GM23338 (cell line): ENCODE data around the gene XYLT1. TPM values are rescaled to one million over a fixed set of nuclear protein-coding genes. Genes with fewer than 3 reads are reported as not detected.

Experiments used
- ATAC-seq: fragments of 200-7000 bp; cut with Tn5 transposase; 3 replicates; pipeline ENCODE4 v1.9.1; 2020
- DNase-seq: peaks from one replicate; pipeline ENCODE4 v3.0.0-alpha.2; 2015; ENCODE audit warnings: low spot score
- H2AFZ ChIP-seq: fragments of 200-600 bp; sonication (generic); 2 replicates; pipeline ENCODE4 v1.8.0; 2016; ENCODE audit warnings: antibody characterized with exemption, mild to moderate bottlenecking, moderate library complexity
- H3F3A ChIP-seq: fragments of 200-600 bp; sonication (generic); replicated peaks from 2 replicates; pipeline ENCODE4 v1.8.0; 2017; ENCODE audit warnings: antibody characterized with exemption, mixed run types, low read depth
- H3K27ac ChIP-seq: fragments of 200-600 bp; sonication (generic); 2 replicates; pipeline ENCODE4 v1.6.1; 2016; ENCODE audit warnings: low read depth
- H3K27me3 ChIP-seq: fragments of 200-600 bp; sonication (generic); 2 replicates; pipeline ENCODE4 v1.8.0; 2016; ENCODE audit warnings: mild to moderate bottlenecking, mixed run types, moderate library complexity; ENCODE audit not compliant: insufficient read depth
- H3K36me3 ChIP-seq: fragments of 200-600 bp; sonication (generic); 2 replicates; pipeline ENCODE4 v1.8.0; 2016; ENCODE audit warnings: mild to moderate bottlenecking; ENCODE audit not compliant: insufficient read depth
- H3K4me1 ChIP-seq: fragments of 200-600 bp; sonication (generic); 2 replicates; pipeline ENCODE4 v1.8.0; 2016; ENCODE audit warnings: mild to moderate bottlenecking, moderate library complexity; ENCODE audit not compliant: insufficient read depth
- H3K4me2 ChIP-seq: fragments of 200-600 bp; sonication (generic); 2 replicates; pipeline ENCODE4 v1.7.1; 2017; ENCODE audit warnings: mixed run types
- H3K4me3 ChIP-seq: fragments of 200-600 bp; sonication (generic); 2 replicates; pipeline ENCODE4 v1.6.1; 2016; ENCODE audit warnings: mixed run types
- H3K79me2 ChIP-seq: fragments of 200-600 bp; sonication (generic); replicated peaks from 2 replicates; pipeline ENCODE4 v1.8.0; 2017; ENCODE audit warnings: mild to moderate bottlenecking; ENCODE audit not compliant: insufficient read depth
- H3K9me2 ChIP-seq: fragments of 200-600 bp; sonication (generic); 2 replicates; pipeline ENCODE4 v1.8.0; 2017; ENCODE audit not compliant: insufficient read depth
- H4K20me1 ChIP-seq: fragments of 200-600 bp; sonication (generic); replicated peaks from 2 replicates; pipeline ENCODE4 v1.8.0; 2017; ENCODE audit warnings: mild to moderate bottlenecking; ENCODE audit not compliant: insufficient read depth
- H3K27ac Mint-ChIP-seq: 2 replicates; pipeline ENCODE4 v1.8.0; 2020; ENCODE audit warnings: inconsistent platforms, mild to moderate bottlenecking, moderate library complexity, mixed read lengths
- H3K27me3 Mint-ChIP-seq: 3 replicates; pipeline ENCODE4 v1.8.0; 2022; ENCODE audit warnings: low read depth, mild to moderate bottlenecking, moderate library complexity, mixed read lengths, inconsistent platforms; ENCODE audit not compliant: insufficient read depth, poor library complexity
- H3K36me3 Mint-ChIP-seq: 3 replicates; pipeline ENCODE4 v1.8.0; 2021; ENCODE audit warnings: low read depth, mild to moderate bottlenecking, inconsistent platforms, moderate library complexity, mixed read lengths
- H3K4me1 Mint-ChIP-seq: 3 replicates; pipeline ENCODE4 v1.8.0; 2020; ENCODE audit warnings: mild to moderate bottlenecking, inconsistent platforms, mixed read lengths
- H3K4me3 Mint-ChIP-seq: 3 replicates; pipeline ENCODE4 v1.8.0; 2021; ENCODE audit warnings: moderate library complexity, mild to moderate bottlenecking, inconsistent platforms, mixed read lengths
- H3K9me3 Mint-ChIP-seq: 3 replicates; pipeline ENCODE4 v1.8.0; 2020; ENCODE audit warnings: moderate library complexity, mild to moderate bottlenecking, inconsistent platforms, mixed read lengths
- CREB1 ChIP-seq: fragments of 250-450 bp; sonication (Bioruptor Pico); IDR thresholded peaks from 2 replicates; pipeline ENCODE4 v1.5.0; 2020; ENCODE audit warnings: low read depth, mild to moderate bottlenecking, moderate library complexity
- CTCF ChIP-seq, 2 experiments: fragments of 200-600 bp in 1 of 2; sonication (generic) in 1 of 2; conservative IDR thresholded peaks; 2 replicates each; pipeline versions ENCODE4 v1.5.1 to v1.6.1; 2016 to 2017; ENCODE audit warnings: antibody characterized with exemption in 2 of 2, low read depth in 2 of 2, mild to moderate bottlenecking in 2 of 2, moderate library complexity in 1 of 2
- ETS1 ChIP-seq: IDR thresholded peaks from 2 replicates; pipeline ENCODE4 v1.6.1; 2016; ENCODE audit warnings: antibody characterized with exemption
- EZH2 ChIP-seq: fragments of 200-600 bp; sonication (generic); IDR thresholded peaks from one replicate; pipeline ENCODE4 v1.8.0; 2017; ENCODE audit warnings: antibody characterized with exemption, mild to moderate bottlenecking, low read depth; ENCODE audit not compliant: unreplicated experiment
- EZH2phosphoT487 ChIP-seq: fragments of 200-600 bp; sonication (generic); IDR thresholded peaks from one replicate; pipeline ENCODE4 v1.8.1; 2018; ENCODE audit warnings: antibody characterized with exemption; ENCODE audit not compliant: unreplicated experiment
- NANOG ChIP-seq: IDR thresholded peaks from 2 replicates; pipeline ENCODE4 v1.6.1; 2016; ENCODE audit warnings: antibody characterized with exemption, borderline replicate concordance
- POLR2AphosphoS5 ChIP-seq: IDR thresholded peaks from 2 replicates; pipeline ENCODE4 v1.6.1; 2016; ENCODE audit warnings: antibody characterized with exemption, low read depth
- ZNF114 ChIP-seq: fragments of 250-450 bp; sonication (Bioruptor Pico); IDR thresholded peaks from 2 replicates; pipeline ENCODE4 v1.5.0; 2020; ENCODE audit warnings: mild to moderate bottlenecking, moderate library complexity
- ZNF331 ChIP-seq: fragments of 250-450 bp; sonication (Bioruptor Pico); IDR thresholded peaks from 2 replicates; pipeline ENCODE4 v1.5.0; 2020; ENCODE audit warnings: low read depth, mild to moderate bottlenecking, moderate library complexity
- ZNF462 ChIP-seq: fragments of 250-450 bp; sonication (Bioruptor Pico); IDR thresholded peaks from 2 replicates; pipeline ENCODE4 v1.5.0; 2020; ENCODE audit warnings: mild to moderate bottlenecking, moderate library complexity
- polyA plus RNA-seq: library from polyadenylated mRNA; unstranded; fragments of >200 nt; fragmentation: Nextera tagmentation; extraction: Ambion mirVana; gene quantifications from 2 replicates; pipeline ENCODE4 v1.2.1, GENCODE V29; 2016
- total RNA-seq: library from RNA; depleted of rRNA; stranded (reverse); fragments of >200 nt; shearing (Covaris generic); gene quantifications from 2 replicates; pipeline ENCODE4 v1.2.3, GENCODE V29; 2014

XYLT1 gene
- total and polyA plus RNA-seq, 2 experiments from 2014 or later: 3.5 to 24.7 TPM

- no peak for TF ChIP-seq ETS1
- TF ChIP-seq ZNF114 (CRISPR knock-in tag): no peak
- no peak for TF ChIP-seq POLR2AphosphoS5
- TF ChIP-seq CTCF (conservative IDR thresholded peaks at IDR 0.05; ENCODE audit: low read depth in 2 of 2): no peak
- TF ChIP-seq EZH2: no peak
Observed at GRCh38 chr16:17454162-17454730, 16.5 kb downstream of the XYLT1 start (continued).

GRCh38 chr16:17453364-17454038, 17.3 kb downstream of the XYLT1 start:
- H3K4me2 ChIP-seq: no peak overlapping the region
- peaks cover 6% of the 10 kb centered on the region for H4K20me1 ChIP-seq
- H3K27ac Mint-ChIP-seq: peak overlapping the region; percentile 77; the same call in 1 of the 2 replicates
- no peaks in the 10 kb centered on the region for H3K27me3 ChIP-seq
- no peaks in the 10 kb centered on the region for H3K36me3 ChIP-seq
- peaks cover 36% of the 10 kb centered on the region for H3K4me1 Mint-ChIP-seq
- H3K4me3 ChIP-seq: no peak overlapping the region
- no peaks in the 10 kb centered on the region for H3K27me3 Mint-ChIP-seq
- peaks cover 81% of the 10 kb centered on the region for H3K79me2 ChIP-seq
- no peak overlapping the region for H3K27ac ChIP-seq
- no peak overlapping the region for H3K4me3 Mint-ChIP-seq
- H2AFZ ChIP-seq: no peak overlapping the region
- H3K36me3 Mint-ChIP-seq: peaks cover 2% of the 10 kb centered on the region; the same call in 1 of the 3 replicates
- no peaks in the 10 kb centered on the region for H3K9me3 Mint-ChIP-seq
- no peaks in the 10 kb centered on the region for H3F3A ChIP-seq
- peaks cover 7% of the 10 kb centered on the region for H3K4me1 ChIP-seq
- H3K9me2 ChIP-seq: 0 out of 2 replicates have a peak, but pooled peaks cover 4% of the 10 kb centered on the region
- ATAC-seq (no peak), DNase-seq (no peak)
- TF ChIP-seq CTCF (conservative IDR thresholded peaks at IDR 0.05; ENCODE audit: low read depth in 2 of 2): no peak
- TF ChIP-seq ETS1: no peak
- TF ChIP-seq ZNF331 (CRISPR knock-in tag): no peak
- no peak for TF ChIP-seq NANOG
- no peak for TF ChIP-seq EZH2phosphoT487
- TF ChIP-seq POLR2AphosphoS5: no peak
- TF ChIP-seq ZNF462 (CRISPR knock-in tag): no peak
- no peak for TF ChIP-seq CREB1 (CRISPR knock-in tag)
- no peak for TF ChIP-seq ZNF114 (CRISPR knock-in tag)
